Effector memory CD8-positive, alpha-beta T cell (primary cell): Measurements from ENCODE around the gene MARCHF6.
"Not testable (repeated sequence)": the region's sequence is repeated elsewhere in the genome, so short reads cannot be mapped to it uniquely, and the experiment has no call there.

ENCODE experiments used
- ATAC-seq: fragments of 150-1000 bp; cut with Tn5 transposase; replicated peaks from 2 replicates; pipeline ENCODE4 v1.10.0; 2021; ENCODE audit warnings: mild to moderate bottlenecking, moderate library complexity
- DNase-seq, 3 experiments: peaks; one replicate each; pipeline ENCODE4 v3.0.0; 2021
- H3K27ac Mint-ChIP-seq, 2 donors: one replicate each; pipeline ENCODE4 v1.8.0; 2022; ENCODE audit warnings: mild to moderate bottlenecking in 2 of 2, mixed read lengths in 2 of 2, moderate library complexity in 2 of 2
- H3K27me3 Mint-ChIP-seq, 2 donors: one replicate each; pipeline ENCODE4 v1.8.0; 2022; ENCODE audit warnings: mixed read lengths in 2 of 2
- H3K36me3 Mint-ChIP-seq: one replicate; pipeline ENCODE4 v1.8.0; 2022; ENCODE audit warnings: mild to moderate bottlenecking, moderate library complexity, mixed read lengths; ENCODE audit not compliant: insufficient read depth
- H3K4me1 Mint-ChIP-seq, 2 donors: one replicate each; pipeline ENCODE4 v1.8.0; 2022; ENCODE audit warnings: low read depth in 2 of 2, mixed read lengths in 2 of 2
- H3K4me3 Mint-ChIP-seq, 2 donors: one replicate each; pipeline ENCODE4 v1.8.0; 2022; ENCODE audit warnings: mild to moderate bottlenecking in 2 of 2, mixed read lengths in 2 of 2, moderate library complexity in 2 of 2
- H3K9me3 Mint-ChIP-seq, 2 donors: one replicate each; pipeline ENCODE4 v1.8.0; 2022; ENCODE audit warnings: mixed read lengths in 2 of 2

The MARCHF6 gene

GRCh38 chr5:10344461-10345106 lies 8.9 kb upstream of the MARCHF6 start:
- ATAC-seq, H3K27ac Mint-ChIP-seq, H3K27me3 Mint-ChIP-seq, DNase-seq, H3K4me1 Mint-ChIP-seq, H3K36me3 Mint-ChIP-seq, H3K9me3 Mint-ChIP-seq, H3K4me3 Mint-ChIP-seq: not testable (repeated sequence)

- Mint-ChIP-seq H3K27me3 (no peaks in the 10 kb centered on the region), H3K9me3 (no peaks in the 10 kb centered on the region), H3K4me3 (no peak overlapping the region), H3K4me1 (peaks cover 3 to 4% of the 10 kb centered on the region in 2 donors), H3K27ac (no peak overlapping the region), H3K36me3 (peaks cover 7% of the 10 kb centered on the region)
- DNase-seq (no peak), ATAC-seq (no peak)
Observed at GRCh38 chr5:10348258-10348657, 5.2 kb upstream of the MARCHF6 start.

- H3K27ac Mint-ChIP-seq = peak overlapping the region in 1 of 2 donors; percentile 98
- no peaks in the 10 kb centered on the region for H3K9me3 Mint-ChIP-seq
- no peak overlapping the region for H3K4me3 Mint-ChIP-seq
- H3K36me3 Mint-ChIP-seq = peaks cover 23% of the 10 kb centered on the region
- no peak for ATAC-seq
- no peaks in the 10 kb centered on the region for H3K27me3 Mint-ChIP-seq
- peaks cover 10 to 21% of the 10 kb centered on the region in 2 donors for H3K4me1 Mint-ChIP-seq
- no peak for DNase-seq
Observed at GRCh38 chr5:10351199-10351905, 2.1 kb upstream of the MARCHF6 start.

GRCh38 chr5:10351919-10352318 lies 1.6 kb upstream of the MARCHF6 start:
- ATAC-seq (no peak), DNase-seq (no peak)
- Mint-ChIP-seq H3K4me3 (peak overlapping the region; percentile 99), H3K9me3 (no peaks in the 10 kb centered on the region), H3K4me1 (peaks cover 11 to 26% of the 10 kb centered on the region in 2 donors), H3K27me3 (no peaks in the 10 kb centered on the region), H3K36me3 (peaks cover 23% of the 10 kb centered on the region), H3K27ac (peak overlapping the region; percentile 98 to 99)

- Mint-ChIP-seq H3K9me3 (no peaks in the 10 kb centered on the region), H3K36me3 (peaks cover 23% of the 10 kb centered on the region), H3K4me3 (peak overlapping the region; percentile 99), H3K4me1 (peaks cover 15 to 30% of the 10 kb centered on the region in 2 donors), H3K27ac (peak overlapping the region; percentile 98 to 99), H3K27me3 (no peaks in the 10 kb centered on the region)
- DNase-seq (no peak), ATAC-seq (no peak)
Observed at GRCh38 chr5:10352430-10353240, 860 bp upstream of the MARCHF6 start.

GRCh38 chr5:10354048-10354872 lies 765 bp downstream of the MARCHF6 start:
- peaks cover 23% of the 10 kb centered on the region for H3K36me3 Mint-ChIP-seq
- H3K27me3 Mint-ChIP-seq = no peaks in the 10 kb centered on the region
- peaks cover 22 to 40% of the 10 kb centered on the region in 2 donors for H3K4me1 Mint-ChIP-seq
- H3K4me3 Mint-ChIP-seq = peak overlapping the region; percentile 99
- H3K27ac Mint-ChIP-seq = peak overlapping the region; percentile 98 to 99
- ATAC-seq (no peak), DNase-seq (peak; percentile 22 to 39 (median 28))
- H3K9me3 Mint-ChIP-seq = no peaks in the 10 kb centered on the region

- no peak for DNase-seq
- peak overlapping the region; percentile 99 for H3K4me3 Mint-ChIP-seq
- no peaks in the 10 kb centered on the region for H3K27me3 Mint-ChIP-seq
- H3K4me1 Mint-ChIP-seq = peaks cover 24 to 46% of the 10 kb centered on the region in 2 donors
- H3K9me3 Mint-ChIP-seq = no peaks in the 10 kb centered on the region
- H3K27ac Mint-ChIP-seq = peak overlapping the region; percentile 98 to 99
- peaks cover 29% of the 10 kb centered on the region for H3K36me3 Mint-ChIP-seq
- no peak for ATAC-seq
Observed at GRCh38 chr5:10355071-10355889, 1.8 kb downstream of the MARCHF6 start.

- Mint-ChIP-seq H3K27ac (no peak overlapping the region), H3K27me3 (no peaks in the 10 kb centered on the region), H3K4me3 (no peak overlapping the region), H3K36me3 (peaks cover 23% of the 10 kb centered on the region), H3K4me1 (peaks cover 36 to 67% of the 10 kb centered on the region in 2 donors), H3K9me3 (no peaks in the 10 kb centered on the region)
- ATAC-seq (no peak), DNase-seq (no peak)
Observed at GRCh38 chr5:10358999-10359398, 5.5 kb downstream of the MARCHF6 start.

GRCh38 chr5:10360686-10361085 lies 7.2 kb downstream of the MARCHF6 start:
- DNase-seq (no peak), ATAC-seq (no peak)
- H3K4me1 Mint-ChIP-seq = peaks cover 39 to 63% of the 10 kb centered on the region in 2 donors
- H3K9me3 Mint-ChIP-seq = no peaks in the 10 kb centered on the region
- H3K27me3 Mint-ChIP-seq = no peaks in the 10 kb centered on the region
- peak overlapping the region in 1 of 2 donors; percentile 0 for H3K27ac Mint-ChIP-seq
- peaks cover 14% of the 10 kb centered on the region for H3K36me3 Mint-ChIP-seq
- H3K4me3 Mint-ChIP-seq = no peak overlapping the region

- Mint-ChIP-seq H3K9me3 (no peaks in the 10 kb centered on the region), H3K4me1 (peaks cover 40 to 65% of the 10 kb centered on the region in 2 donors), H3K4me3 (no peak overlapping the region), H3K36me3 (peaks cover 17% of the 10 kb centered on the region), H3K27ac (no peak overlapping the region), H3K27me3 (no peaks in the 10 kb centered on the region)
- DNase-seq = no peak
- ATAC-seq = no peak
Observed at GRCh38 chr5:10363519-10364185, 10.2 kb downstream of the MARCHF6 start.

GRCh38 chr5:10364186-10364689 lies 10.7 kb downstream of the MARCHF6 start:
- no peak for DNase-seq
- Mint-ChIP-seq H3K27ac (no peak overlapping the region), H3K27me3 (no peaks in the 10 kb centered on the region), H3K9me3 (no peaks in the 10 kb centered on the region), H3K36me3 (peaks cover 19% of the 10 kb centered on the region), H3K4me3 (no peak overlapping the region), H3K4me1 (peaks cover 42 to 68% of the 10 kb centered on the region in 2 donors)
- peak; percentile 61 for ATAC-seq

GRCh38 chr5:10365782-10366181 lies 12.3 kb downstream of the MARCHF6 start:
- no peak for ATAC-seq
- peaks cover 13% of the 10 kb centered on the region for H3K36me3 Mint-ChIP-seq
- H3K27ac Mint-ChIP-seq = no peak overlapping the region
- no peaks in the 10 kb centered on the region for H3K9me3 Mint-ChIP-seq
- H3K4me1 Mint-ChIP-seq = peaks cover 39 to 67% of the 10 kb centered on the region in 2 donors
- H3K4me3 Mint-ChIP-seq = no peak overlapping the region
- H3K27me3 Mint-ChIP-seq = no peaks in the 10 kb centered on the region
- DNase-seq = no peak
